ENCODE measurements around the gene PTPN5. TPM values are rescaled to one million over a fixed set of nuclear protein-coding genes. Genes with fewer than 3 reads are reported as not detected.

PTPN5 gene
- total RNA-seq, 4 donors from 2014 or later: 0.27 to 0.64 TPM; not detected in 2

DNA sequence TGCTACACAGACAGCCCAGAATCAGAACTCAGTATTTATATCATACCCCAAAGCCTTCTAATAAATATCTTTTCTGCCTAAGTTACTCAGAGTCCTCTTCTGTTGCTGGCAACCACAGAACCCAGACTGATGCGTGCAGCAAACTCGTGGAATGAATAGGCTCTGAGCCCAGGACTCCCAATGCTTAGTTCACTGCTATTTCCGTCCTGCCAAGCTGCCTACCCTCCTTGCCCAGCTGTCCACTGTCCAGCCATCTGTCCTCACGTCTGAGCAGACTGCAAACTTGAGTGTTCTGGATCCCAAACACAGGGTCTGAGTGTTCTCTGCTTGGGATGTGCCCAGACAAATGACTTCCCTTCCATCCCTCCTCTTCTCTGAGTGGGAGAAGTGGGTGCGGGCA is 19.4 kb downstream of the PTPN5 start:
- DNase-seq: no peak
- in situ Hi-C loops (cut with MboI; ENCODE audit: low pct_ligation_motif_present in 1 of 4, low pct_unique_long_range_greater_than_20kb in 1 of 4, low sequenced_read_pairs in 3 of 4): no loop called here
- Histone ChIP-seq H3K27ac (no peak overlapping the region), H3K27me3 (no peaks in the 10 kb centered on the region), H3K4me1 (peaks cover 0 to 3% (median 0%) of the 10 kb centered on the region in 4 donors), H3K4me3 (no peak overlapping the region), H3K9me3 (no peaks in the 10 kb centered on the region), H3K36me3 (no peaks in the 10 kb centered on the region)
- WGBS, 2 donors (ENCODE audit: low coverage in 1 of 2): 54% methylated on average over 5 of the region's 5 CpGs; no CpG with 5 or more reads in 1 of the 2 donors
- no peak for TF ChIP-seq POLR2A (IDR thresholded peaks at IDR 0.05)
- no peak for TF ChIP-seq EP300 (IDR thresholded peaks at IDR 0.05; ENCODE audit: low read depth)
- TF ChIP-seq POLR2AphosphoS5 (IDR thresholded peaks at IDR 0.05): no peak
- TF ChIP-seq, protein P1, sequence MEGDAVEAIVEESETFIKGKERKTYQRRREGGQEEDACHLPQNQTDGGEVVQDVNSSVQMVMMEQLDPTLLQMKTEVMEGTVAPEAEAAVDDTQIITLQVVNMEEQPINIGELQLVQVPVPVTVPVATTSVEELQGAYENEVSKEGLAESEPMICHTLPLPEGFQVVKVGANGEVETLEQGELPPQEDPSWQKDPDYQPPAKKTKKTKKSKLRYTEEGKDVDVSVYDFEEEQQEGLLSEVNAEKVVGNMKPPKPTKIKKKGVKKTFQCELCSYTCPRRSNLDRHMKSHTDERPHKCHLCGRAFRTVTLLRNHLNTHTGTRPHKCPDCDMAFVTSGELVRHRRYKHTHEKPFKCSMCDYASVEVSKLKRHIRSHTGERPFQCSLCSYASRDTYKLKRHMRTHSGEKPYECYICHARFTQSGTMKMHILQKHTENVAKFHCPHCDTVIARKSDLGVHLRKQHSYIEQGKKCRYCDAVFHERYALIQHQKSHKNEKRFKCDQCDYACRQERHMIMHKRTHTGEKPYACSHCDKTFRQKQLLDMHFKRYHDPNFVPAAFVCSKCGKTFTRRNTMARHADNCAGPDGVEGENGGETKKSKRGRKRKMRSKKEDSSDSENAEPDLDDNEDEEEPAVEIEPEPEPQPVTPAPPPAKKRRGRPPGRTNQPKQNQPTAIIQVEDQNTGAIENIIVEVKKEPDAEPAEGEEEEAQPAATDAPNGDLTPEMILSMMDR (IDR thresholded peaks at IDR 0.05): no peak
- intact Hi-C loops (cut with DNase I; ENCODE audit: low total_unique reads): no loop called here

DNA sequence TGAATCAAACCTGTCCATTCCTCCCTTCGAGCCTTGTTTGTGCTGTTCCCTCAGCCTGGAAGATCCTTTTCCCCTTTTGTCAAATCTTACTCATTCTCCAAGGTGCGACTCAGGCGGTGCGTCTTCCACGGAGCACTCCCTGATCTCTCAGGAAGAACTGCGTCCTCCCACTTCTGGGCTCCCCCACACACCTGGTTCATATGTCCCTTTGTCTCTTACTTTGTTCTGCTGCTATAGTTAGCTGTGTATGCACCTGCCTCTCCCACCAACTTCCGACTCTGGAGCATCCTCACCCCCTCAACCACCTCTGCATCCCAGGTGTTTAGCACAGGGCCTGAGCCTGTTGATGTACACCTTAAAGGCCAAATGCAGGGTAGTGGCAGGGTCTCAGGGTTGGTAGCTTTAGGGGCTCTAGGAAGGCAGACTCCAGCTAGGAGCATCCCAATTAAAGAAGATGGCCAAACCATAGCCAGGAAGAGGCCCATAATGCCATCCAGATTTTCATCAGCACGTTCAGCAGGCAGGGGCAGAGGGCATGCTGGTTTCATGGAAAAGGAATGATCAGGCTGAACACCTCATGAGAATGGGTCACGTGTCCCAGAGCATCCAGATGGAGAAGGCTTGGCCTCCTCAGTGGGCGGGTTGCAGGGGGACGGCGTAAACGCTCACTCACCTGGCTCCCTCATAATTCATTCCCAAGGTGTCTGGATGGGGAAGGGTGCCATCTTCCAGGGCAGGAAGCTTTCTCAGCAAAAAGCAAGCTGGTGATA is 20.1 kb downstream of the PTPN5 start:
- intact Hi-C loops (cut with DNase I; ENCODE audit: low total_unique reads): no loop called here
- no peak overlapping the region for H3K27ac ChIP-seq
- in situ Hi-C loops (cut with MboI; ENCODE audit: low pct_ligation_motif_present in 1 of 4, low pct_unique_long_range_greater_than_20kb in 1 of 4, low sequenced_read_pairs in 3 of 4): no loop called here
- 71 to 83% methylated on average over 8 to 13 of the region's 13 CpGs for WGBS, 2 donors (ENCODE audit: low coverage in 1 of 2)
- no peaks in the 10 kb centered on the region for H3K36me3 ChIP-seq
- TF ChIP-seq EP300 (IDR thresholded peaks at IDR 0.05; ENCODE audit: low read depth) (no peak), POLR2A (IDR thresholded peaks at IDR 0.05) (no peak), POLR2AphosphoS5 (IDR thresholded peaks at IDR 0.05) (no peak)
- TF ChIP-seq, protein P1 (IDR thresholded peaks at IDR 0.05): no peak
- no peak overlapping the region for H3K4me3 ChIP-seq
- H3K9me3 ChIP-seq: no peaks in the 10 kb centered on the region
- H3K4me1 ChIP-seq: peaks cover 0 to 3% (median 0%) of the 10 kb centered on the region in 4 donors
- no peaks in the 10 kb centered on the region for H3K27me3 ChIP-seq
- DNase-seq: no peak

DNA sequence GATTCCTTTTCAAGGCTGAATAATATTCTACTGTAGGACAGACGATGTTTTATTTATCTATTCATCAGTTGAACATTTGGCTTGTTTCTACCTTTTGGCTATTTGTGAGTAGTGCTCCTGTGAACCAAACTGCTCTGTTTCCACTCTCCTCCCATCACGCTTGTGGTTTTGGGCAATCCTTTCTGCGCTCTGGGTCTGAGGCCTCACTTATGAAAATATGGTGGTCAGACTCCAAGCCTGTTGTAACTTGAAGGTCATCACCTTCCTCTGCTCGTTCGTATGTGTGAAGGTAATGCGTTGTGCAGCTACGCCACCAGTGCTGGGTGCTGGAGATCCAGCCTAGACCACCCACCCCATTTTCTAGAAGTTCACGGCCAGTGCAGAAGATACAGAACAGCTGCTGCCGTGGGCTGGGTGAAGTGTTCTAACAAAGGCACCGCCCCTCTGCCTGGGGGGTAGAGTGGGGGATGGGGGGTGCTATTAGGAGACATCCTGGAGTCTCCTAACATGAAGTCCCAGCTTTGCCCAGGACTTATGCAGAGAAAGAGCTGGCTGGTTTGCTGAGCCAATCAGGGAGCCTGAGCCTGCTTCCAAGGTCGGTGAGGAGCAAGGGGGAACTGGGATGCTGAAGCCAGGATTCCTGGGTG is 21.0 kb downstream of the PTPN5 start:
- Histone ChIP-seq H3K27ac (no peak overlapping the region), H3K4me3 (no peak overlapping the region), H3K9me3 (no peaks in the 10 kb centered on the region), H3K27me3 (no peaks in the 10 kb centered on the region), H3K36me3 (no peaks in the 10 kb centered on the region), H3K4me1 (peaks cover 0 to 3% (median 0%) of the 10 kb centered on the region in 4 donors)
- TF ChIP-seq EP300 (IDR thresholded peaks at IDR 0.05; ENCODE audit: low read depth) (no peak), POLR2AphosphoS5 (IDR thresholded peaks at IDR 0.05) (no peak), POLR2A (IDR thresholded peaks at IDR 0.05) (no peak)
- TF ChIP-seq, protein P1 (IDR thresholded peaks at IDR 0.05): no peak
- WGBS, 2 donors (ENCODE audit: low coverage in 1 of 2): 67 to 68% methylated on average over 8 to 11 of the region's 11 CpGs
- in situ Hi-C loops (cut with MboI; ENCODE audit: low pct_ligation_motif_present in 1 of 4, low pct_unique_long_range_greater_than_20kb in 1 of 4, low sequenced_read_pairs in 3 of 4): no loop called here
- intact Hi-C loops (cut with DNase I; ENCODE audit: low total_unique reads): no loop called here
- no peak for DNase-seq

DNA sequence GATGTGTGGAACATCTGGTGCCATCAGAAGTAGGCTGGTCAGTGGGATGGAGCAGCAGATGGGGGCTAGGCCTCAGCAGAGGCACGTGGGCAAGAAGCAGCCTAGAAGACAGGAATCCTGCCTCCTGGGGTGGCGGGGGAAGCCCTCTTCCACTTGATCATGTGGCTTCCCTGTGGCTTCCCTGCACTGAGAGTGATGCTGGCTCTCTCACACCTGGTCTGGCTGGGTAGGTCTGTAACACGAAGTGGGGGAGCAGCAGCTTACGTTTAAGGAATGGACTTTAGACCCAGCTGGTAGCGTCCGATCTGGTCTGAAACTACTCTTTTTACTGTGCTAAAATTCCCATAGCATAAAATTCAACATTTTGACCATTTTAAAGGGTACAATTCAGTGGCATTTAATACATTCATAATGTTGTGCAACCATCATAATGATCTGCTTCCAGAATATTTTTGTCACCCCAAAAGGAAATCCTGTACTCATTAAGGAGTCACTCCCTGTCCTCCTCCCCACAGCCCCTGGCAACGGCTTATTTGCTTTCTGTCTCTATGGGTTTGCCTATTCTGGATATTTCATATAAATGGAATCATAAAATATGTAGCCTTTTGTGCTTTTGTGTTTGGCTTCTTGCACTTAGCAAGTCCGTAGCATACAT is 21.7 kb downstream of the PTPN5 start:
- TF ChIP-seq, protein P1 (IDR thresholded peaks at IDR 0.05): no peak
- TF ChIP-seq POLR2AphosphoS5 (IDR thresholded peaks at IDR 0.05): no peak
- TF ChIP-seq POLR2A (IDR thresholded peaks at IDR 0.05): no peak
- TF ChIP-seq EP300 (IDR thresholded peaks at IDR 0.05; ENCODE audit: low read depth): no peak
- intact Hi-C loops (cut with DNase I; ENCODE audit: low total_unique reads) (no loop called here), in situ Hi-C loops (cut with MboI; ENCODE audit: low pct_ligation_motif_present in 1 of 4, low pct_unique_long_range_greater_than_20kb in 1 of 4, low sequenced_read_pairs in 3 of 4) (no loop called here)
- no peaks in the 10 kb centered on the region for H3K9me3 ChIP-seq
- no peak overlapping the region for H3K27ac ChIP-seq
- DNase-seq: peak; percentile 52
- peaks cover 0 to 3% (median 0%) of the 10 kb centered on the region in 4 donors for H3K4me1 ChIP-seq
- WGBS, 2 donors (ENCODE audit: low coverage in 1 of 2): 27 to 46% methylated on average over 4 to 8 of the region's 8 CpGs
- no peaks in the 10 kb centered on the region for H3K36me3 ChIP-seq
- H3K27me3 ChIP-seq: no peaks in the 10 kb centered on the region
- no peak overlapping the region for H3K4me3 ChIP-seq

All from transverse colon (tissue), 4 donors.